Glutamatergic neuron (in vitro differentiated cells): Measurements from ENCODE around the gene PPP6R2. TPM values are rescaled to one million over a fixed set of nuclear protein-coding genes. Genes with fewer than 3 reads are reported as not detected.
"Not testable (repeated sequence)": the region's sequence is repeated elsewhere in the genome, so short reads cannot be mapped to it uniquely, and the experiment has no call there.

Experiments
- DNase-seq: peaks from one replicate; pipeline ENCODE4 v3.0.0; 2022
- H3K27ac Mint-ChIP-seq: one replicate; pipeline ENCODE4 v1.8.0; 2020; ENCODE audit warnings: mild to moderate bottlenecking, mixed read lengths, inconsistent platforms; ENCODE audit not compliant: unreplicated experiment
- H3K27me3 Mint-ChIP-seq: one replicate; pipeline ENCODE4 v1.8.0; 2020; ENCODE audit warnings: mild to moderate bottlenecking, moderate library complexity, mixed read lengths, inconsistent platforms; ENCODE audit not compliant: unreplicated experiment
- H3K36me3 Mint-ChIP-seq: one replicate; pipeline ENCODE4 v1.8.0; 2020; ENCODE audit warnings: mild to moderate bottlenecking, mixed read lengths, inconsistent platforms; ENCODE audit not compliant: unreplicated experiment
- H3K4me1 Mint-ChIP-seq: one replicate; pipeline ENCODE4 v1.8.0; 2020; ENCODE audit warnings: mild to moderate bottlenecking, low read depth, mixed read lengths, inconsistent platforms; ENCODE audit not compliant: unreplicated experiment
- H3K4me3 Mint-ChIP-seq: one replicate; pipeline ENCODE4 v1.8.0; 2020; ENCODE audit warnings: mild to moderate bottlenecking, mixed read lengths, inconsistent platforms; ENCODE audit not compliant: unreplicated experiment
- H3K9me3 Mint-ChIP-seq: one replicate; pipeline ENCODE4 v1.8.0; 2020; ENCODE audit warnings: mild to moderate bottlenecking, moderate library complexity, mixed read lengths, inconsistent platforms; ENCODE audit not compliant: unreplicated experiment
- total RNA-seq: library from RNA; stranded (reverse); fragmentation: NEBNext Ultra II Directional; extraction: Animal tissue kit (Norgen Biotek cat#: 25700); gene quantifications from one replicate; pipeline ENCODE4 v1.2.1, GENCODE V29; 2021; ENCODE audit not compliant: unreplicated experiment
- TF ChIP-seq, protein P1 (sequence below): fragments of 200-600 bp; sonication (generic); IDR thresholded peaks from one replicate; pipeline ENCODE4 v1.5.0; 2021; ENCODE audit not compliant: partially characterized antibody, unreplicated experiment

Gene PPP6R2
- total RNA-seq, 1 donor from 2014 or later: 122 TPM

GRCh38 chr22:50367778-50368500 lies 24.8 kb downstream of the PPP6R2 start:
- peaks cover 16% of the 10 kb centered on the region for H3K4me1 Mint-ChIP-seq
- peak overlapping the region; percentile 67 for H3K27ac Mint-ChIP-seq
- peaks cover 8% of the 10 kb centered on the region for H3K27me3 Mint-ChIP-seq
- peaks cover 11% of the 10 kb centered on the region for H3K36me3 Mint-ChIP-seq
- TF ChIP-seq, protein P1, sequence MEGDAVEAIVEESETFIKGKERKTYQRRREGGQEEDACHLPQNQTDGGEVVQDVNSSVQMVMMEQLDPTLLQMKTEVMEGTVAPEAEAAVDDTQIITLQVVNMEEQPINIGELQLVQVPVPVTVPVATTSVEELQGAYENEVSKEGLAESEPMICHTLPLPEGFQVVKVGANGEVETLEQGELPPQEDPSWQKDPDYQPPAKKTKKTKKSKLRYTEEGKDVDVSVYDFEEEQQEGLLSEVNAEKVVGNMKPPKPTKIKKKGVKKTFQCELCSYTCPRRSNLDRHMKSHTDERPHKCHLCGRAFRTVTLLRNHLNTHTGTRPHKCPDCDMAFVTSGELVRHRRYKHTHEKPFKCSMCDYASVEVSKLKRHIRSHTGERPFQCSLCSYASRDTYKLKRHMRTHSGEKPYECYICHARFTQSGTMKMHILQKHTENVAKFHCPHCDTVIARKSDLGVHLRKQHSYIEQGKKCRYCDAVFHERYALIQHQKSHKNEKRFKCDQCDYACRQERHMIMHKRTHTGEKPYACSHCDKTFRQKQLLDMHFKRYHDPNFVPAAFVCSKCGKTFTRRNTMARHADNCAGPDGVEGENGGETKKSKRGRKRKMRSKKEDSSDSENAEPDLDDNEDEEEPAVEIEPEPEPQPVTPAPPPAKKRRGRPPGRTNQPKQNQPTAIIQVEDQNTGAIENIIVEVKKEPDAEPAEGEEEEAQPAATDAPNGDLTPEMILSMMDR: no peak
- peak; percentile 28 for DNase-seq
- H3K9me3 Mint-ChIP-seq: peaks cover 2% of the 10 kb centered on the region
- peak overlapping the region; percentile 55 for H3K4me3 Mint-ChIP-seq

GRCh38 chr22:50371101-50371648 lies 28.0 kb downstream of the PPP6R2 start:
- TF ChIP-seq, protein P1: no peak
- peaks cover 7% of the 10 kb centered on the region for H3K36me3 Mint-ChIP-seq
- peaks cover 4% of the 10 kb centered on the region for H3K27me3 Mint-ChIP-seq
- no peak overlapping the region for H3K4me3 Mint-ChIP-seq
- H3K27ac Mint-ChIP-seq: no peak overlapping the region
- no peak for DNase-seq
- H3K9me3 Mint-ChIP-seq: peaks cover 2% of the 10 kb centered on the region
- peaks cover 10% of the 10 kb centered on the region for H3K4me1 Mint-ChIP-seq

DNA sequence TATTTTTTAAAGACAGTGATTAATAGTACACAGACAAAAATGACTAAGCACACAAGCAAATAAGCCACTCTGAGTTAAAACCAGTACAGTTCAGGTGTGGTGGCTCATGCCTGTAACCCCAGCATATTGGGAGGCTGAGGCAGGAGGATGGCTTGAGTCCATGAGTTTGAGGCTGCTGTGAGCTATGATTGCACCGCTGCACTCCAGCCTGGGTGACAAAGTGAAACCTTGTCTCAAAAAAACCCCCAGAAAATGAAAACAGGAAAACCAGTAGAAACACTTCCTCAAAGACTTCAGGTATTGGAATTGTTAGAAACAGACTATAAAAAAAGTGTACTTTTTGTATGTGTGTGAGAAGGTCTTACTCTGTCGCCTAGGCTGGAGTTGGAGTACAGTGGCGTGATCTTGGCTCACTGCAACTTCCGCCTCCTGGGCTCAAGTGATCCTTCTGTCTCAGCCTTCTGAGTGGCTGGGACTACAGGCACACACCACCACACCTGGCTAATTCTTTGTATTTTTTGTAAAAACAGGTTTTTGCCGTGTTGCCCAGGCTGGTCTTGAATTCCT lies 33.0 kb downstream of the PPP6R2 start:
- Mint-ChIP-seq H3K4me3 (no peak overlapping the region), H3K27me3 (no peaks in the 10 kb centered on the region), H3K36me3 (peaks cover 13% of the 10 kb centered on the region), H3K9me3 (peaks cover 4% of the 10 kb centered on the region), H3K4me1 (no peaks in the 10 kb centered on the region), H3K27ac (no peak overlapping the region)
- no peak for DNase-seq
- TF ChIP-seq, protein P1: no peak

GRCh38 chr22:50381021-50381555 lies 38.0 kb downstream of the PPP6R2 start:
- H3K4me1 Mint-ChIP-seq, H3K27ac Mint-ChIP-seq, DNase-seq, H3K4me3 Mint-ChIP-seq, H3K9me3 Mint-ChIP-seq, H3K27me3 Mint-ChIP-seq: not testable (repeated sequence)
- H3K36me3 Mint-ChIP-seq: peaks cover 13% of the 10 kb centered on the region

DNA sequence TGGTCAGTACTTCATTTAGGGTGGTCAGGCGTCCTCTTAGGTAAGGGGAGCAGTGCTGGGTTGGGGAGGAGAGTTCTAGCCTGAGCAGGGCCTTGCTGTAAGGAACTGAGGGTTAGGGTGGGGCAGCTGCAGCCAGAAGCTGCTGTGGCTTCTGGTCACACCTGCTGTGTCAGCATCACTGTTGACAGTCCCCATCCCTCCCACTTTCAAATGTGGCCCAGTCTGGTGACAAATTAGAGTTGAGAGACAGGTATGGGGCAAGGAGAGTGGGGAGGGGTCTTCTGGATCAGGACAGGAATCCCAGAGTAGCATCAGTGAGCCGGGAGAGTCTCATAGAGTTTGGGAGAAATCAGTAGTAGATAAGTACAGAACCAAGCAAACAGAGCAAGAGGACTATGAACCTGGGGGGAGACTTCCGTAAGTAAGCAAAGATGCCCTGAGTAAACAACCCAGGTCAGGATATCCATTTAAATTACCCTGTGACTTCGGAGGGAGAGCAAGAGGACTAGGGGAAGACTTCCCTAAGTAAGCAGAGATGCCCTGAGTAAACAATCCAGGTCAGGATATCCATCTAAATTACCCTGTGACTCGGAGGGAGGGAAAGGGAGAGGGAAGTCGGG lies 53.7 kb downstream of the PPP6R2 start:
- no peak overlapping the region for H3K27ac Mint-ChIP-seq
- peaks cover 8% of the 10 kb centered on the region for H3K27me3 Mint-ChIP-seq
- no peak for DNase-seq
- H3K9me3 Mint-ChIP-seq: peaks cover 12% of the 10 kb centered on the region
- peaks cover 5% of the 10 kb centered on the region for H3K4me1 Mint-ChIP-seq
- H3K4me3 Mint-ChIP-seq: no peak overlapping the region
- peaks cover 5% of the 10 kb centered on the region for H3K36me3 Mint-ChIP-seq
- TF ChIP-seq, protein P1: no peak

DNA sequence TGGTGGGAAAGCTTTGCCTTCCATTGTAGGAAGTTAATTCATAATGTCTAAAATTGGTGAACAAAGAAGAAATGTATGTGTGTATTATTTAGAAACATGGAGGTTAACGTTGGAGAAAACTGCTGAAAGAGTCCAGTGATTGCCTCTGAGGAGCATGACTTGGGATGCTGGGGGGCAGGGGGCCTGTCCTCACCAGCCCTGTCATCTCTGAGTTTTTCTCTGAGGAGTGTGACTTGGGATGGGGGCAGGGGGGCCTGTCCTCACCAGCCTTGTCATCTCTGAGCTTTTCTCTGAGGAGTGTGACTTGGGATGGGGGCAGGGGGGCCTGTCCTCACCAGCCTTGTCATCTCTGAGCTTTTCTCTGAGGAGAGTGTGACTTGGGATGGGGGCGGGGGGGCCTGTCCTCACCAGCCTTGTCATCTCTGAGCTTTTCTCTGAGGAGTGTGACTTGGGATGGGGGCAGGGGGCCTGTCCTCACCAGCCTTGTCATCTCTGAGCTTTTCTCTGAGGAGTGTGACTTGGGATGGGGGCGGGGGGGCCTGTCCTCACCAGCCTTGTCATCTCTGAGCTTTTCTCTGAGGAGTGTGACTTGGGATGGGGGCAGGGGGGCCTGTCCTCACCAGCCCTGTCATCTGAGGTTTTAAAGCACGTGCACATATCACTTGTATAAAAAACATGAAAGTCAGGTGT lies 54.4 kb downstream of the PPP6R2 start:
- H3K27me3 Mint-ChIP-seq, H3K4me3 Mint-ChIP-seq, H3K36me3 Mint-ChIP-seq, H3K4me1 Mint-ChIP-seq, H3K27ac Mint-ChIP-seq, DNase-seq: not testable (repeated sequence)
- peaks cover 15% of the 10 kb centered on the region for H3K9me3 Mint-ChIP-seq
